OCI-LY3 (cell line): ENCODE measurements around the gene CD2BP2.

ENCODE experiments used
- EZH2phosphoT487 ChIP-seq: fragments of 200-600 bp; shearing (Covaris generic); IDR thresholded peaks from 2 replicates; pipeline ENCODE4 v1.6.1; 2018; ENCODE audit warnings: antibody characterized with exemption, mixed run types, low read depth
- TF ChIP-seq, protein P1 (sequence below): fragments of 200-600, 300-600 bp; sonication (generic); IDR thresholded peaks from 2 replicates; pipeline ENCODE4 v1.5.1; 2014; ENCODE audit warnings: antibody characterized with exemption, low read length, low read depth

DNA sequence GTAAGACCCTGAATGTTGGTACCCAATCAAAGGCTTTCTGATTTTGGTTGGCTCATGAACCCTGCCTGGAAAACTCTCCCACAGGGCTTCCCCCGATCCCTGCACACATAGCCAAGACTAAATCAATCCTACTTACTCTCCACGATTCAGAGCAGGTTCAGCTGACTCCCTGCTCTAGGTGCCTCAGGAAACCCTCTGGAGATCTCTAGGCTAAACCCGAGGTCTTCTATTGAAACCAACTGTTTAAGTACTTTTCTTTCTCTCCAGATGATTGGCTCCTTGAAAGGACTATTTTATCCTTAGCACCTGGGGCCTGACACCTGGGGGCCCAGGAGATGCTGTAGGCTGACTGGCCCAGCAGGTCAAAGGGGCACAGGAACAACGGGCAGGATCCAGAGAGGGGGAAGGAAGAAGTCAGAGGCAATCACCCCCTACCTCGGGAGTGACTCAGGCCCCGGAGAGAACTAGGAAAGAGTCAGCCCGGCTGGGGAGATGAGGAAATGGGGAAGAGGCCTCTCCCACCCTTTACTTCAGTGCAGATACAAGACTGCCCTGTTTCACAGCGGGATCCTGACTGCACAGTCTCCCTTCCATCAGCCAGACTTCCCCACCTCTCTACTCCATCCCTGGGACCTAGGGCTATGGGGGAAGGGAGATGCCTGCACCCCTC, 13.1 kb upstream of the CD2BP2 start:
- TF ChIP-seq EZH2phosphoT487, result no peak
- TF ChIP-seq, protein P1, sequence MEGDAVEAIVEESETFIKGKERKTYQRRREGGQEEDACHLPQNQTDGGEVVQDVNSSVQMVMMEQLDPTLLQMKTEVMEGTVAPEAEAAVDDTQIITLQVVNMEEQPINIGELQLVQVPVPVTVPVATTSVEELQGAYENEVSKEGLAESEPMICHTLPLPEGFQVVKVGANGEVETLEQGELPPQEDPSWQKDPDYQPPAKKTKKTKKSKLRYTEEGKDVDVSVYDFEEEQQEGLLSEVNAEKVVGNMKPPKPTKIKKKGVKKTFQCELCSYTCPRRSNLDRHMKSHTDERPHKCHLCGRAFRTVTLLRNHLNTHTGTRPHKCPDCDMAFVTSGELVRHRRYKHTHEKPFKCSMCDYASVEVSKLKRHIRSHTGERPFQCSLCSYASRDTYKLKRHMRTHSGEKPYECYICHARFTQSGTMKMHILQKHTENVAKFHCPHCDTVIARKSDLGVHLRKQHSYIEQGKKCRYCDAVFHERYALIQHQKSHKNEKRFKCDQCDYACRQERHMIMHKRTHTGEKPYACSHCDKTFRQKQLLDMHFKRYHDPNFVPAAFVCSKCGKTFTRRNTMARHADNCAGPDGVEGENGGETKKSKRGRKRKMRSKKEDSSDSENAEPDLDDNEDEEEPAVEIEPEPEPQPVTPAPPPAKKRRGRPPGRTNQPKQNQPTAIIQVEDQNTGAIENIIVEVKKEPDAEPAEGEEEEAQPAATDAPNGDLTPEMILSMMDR, result no peak
